GM12878 (cell line): ENCODE measurements around the gene GOSR2. TPM values are rescaled to one million over a fixed set of nuclear protein-coding genes. Genes with fewer than 3 reads are reported as not detected.

ENCODE experiments used
- ATAC-seq: fragments of 200-7000 bp; cut with Tn5 transposase; 3 replicates; pipeline ENCODE4 v1.9.1; 2020; ENCODE audit warnings: mild to moderate bottlenecking, moderate library complexity
- BruUV-seq: library from RNA; stranded (reverse); fragments of 400-500 nt; replicated peaks from 2 replicates; lab custom pipeline; 2021; lab: Mats Ljungman, UMichigan
- CTCF ChIA-PET: fragments of 300-600 bp; sonication (Branson Sonifier 250); formaldehyde crosslinking; extraction: SDS; loops from one replicate; lab custom pipeline; 2021; ENCODE audit warnings: inconsistent platforms; lab: Yijun Ruan, JAX
- POLR2A ChIA-PET: fragments of 350-600 bp; formaldehyde crosslinking; extraction: SDS; loops from one replicate; lab custom pipeline; 2021; ENCODE audit warnings: inconsistent platforms; lab: Charles Lee
- RAD21 ChIA-PET: fragments of 300-600 bp; sonication (Branson Sonifier 250); formaldehyde crosslinking; loops from one replicate; lab custom pipeline; 2023; ENCODE audit warnings: antibody characterized with exemption; ENCODE audit not compliant: unreplicated experiment; lab: Charles Lee
- SMC1A ChIA-PET: fragments of 300-600 bp; sonication (Branson Sonifier 250); formaldehyde crosslinking; loops from one replicate; lab custom pipeline; 2023; ENCODE audit not compliant: unreplicated experiment, uncharacterized antibody; lab: Charles Lee
- DNase-seq: peaks from one replicate; pipeline ENCODE4 v3.0.0-alpha.2; 2011; ENCODE audit warnings: low read depth, low spot score
- FAIRE-seq: peaks from 3 replicates; lab custom pipeline; 2011; peaks lifted over from hg19 to GRCh38; lab: Jason Lieb, UNC
- H2AFZ ChIP-seq: 2 replicates; pipeline ENCODE4 v1.6.0; 2011; ENCODE audit warnings: low read depth, low read length, control low read depth; ENCODE audit not compliant: control insufficient read depth
- H3K27ac ChIP-seq: 2 replicates; pipeline ENCODE4 v1.5.1; 2011; ENCODE audit warnings: control low read depth; ENCODE audit not compliant: control insufficient read depth, insufficient read depth
- H3K27me3 ChIP-seq, 2 experiments: replicated peaks in 1 of 2; 2 replicates each; pipeline versions ENCODE4 v1.6.0 to v1.6.1; 2011; ENCODE audit warnings: low read length in 1 of 2; ENCODE audit not compliant: control insufficient read depth in 2 of 2, insufficient read depth in 2 of 2
- H3K36me3 ChIP-seq, 2 experiments: 2 replicates each; pipeline ENCODE4 v1.5.1; 2011; ENCODE audit warnings: low read length in 1 of 2; ENCODE audit not compliant: control insufficient read depth in 2 of 2, insufficient read depth in 2 of 2
- H3K4me1 ChIP-seq: 2 replicates; pipeline ENCODE4 v1.6.1; 2011; ENCODE audit warnings: mild to moderate bottlenecking, low read length, moderate library complexity, mixed read lengths; ENCODE audit not compliant: control insufficient read depth, insufficient read depth
- H3K4me2 ChIP-seq: 2 replicates; pipeline ENCODE4 v1.6.0; 2011; ENCODE audit warnings: control low read depth; ENCODE audit not compliant: control insufficient read depth, insufficient read depth
- H3K4me3 ChIP-seq: fragments of 200-600 bp; sonication (generic); 2 replicates; pipeline ENCODE4 v1.5.1; 2016
- H3K79me2 ChIP-seq: 2 replicates; pipeline ENCODE4 v1.6.0; 2011; ENCODE audit warnings: low read length; ENCODE audit not compliant: control insufficient read depth, insufficient read depth
- H3K9ac ChIP-seq: 2 replicates; pipeline ENCODE4 v1.8.0; 2011; ENCODE audit warnings: low read length, control low read depth, mixed read lengths; ENCODE audit not compliant: control insufficient read depth, insufficient read depth
- H3K9me3 ChIP-seq: replicated peaks from 3 replicates; pipeline ENCODE4 v1.5.1; 2011; ENCODE audit warnings: mild to moderate bottlenecking, low read length; ENCODE audit not compliant: control insufficient read depth, insufficient read depth
- H4K20me1 ChIP-seq: 2 replicates; pipeline ENCODE4 v1.6.0; 2011; ENCODE audit not compliant: control insufficient read depth, insufficient read depth
- MEF2A ChIP-seq: IDR thresholded peaks from 2 replicates; pipeline ENCODE4 v1.6.1; 2011; ENCODE audit warnings: low read depth, mild to moderate bottlenecking, low read length, moderate library complexity; ENCODE audit not compliant: insufficient read depth
- MTA3 ChIP-seq: IDR thresholded peaks from 2 replicates; pipeline ENCODE4 v1.6.1; 2012; ENCODE audit warnings: low read length, inconsistent platforms, borderline replicate concordance
- RAD21 ChIP-seq: IDR thresholded peaks from 2 replicates; pipeline ENCODE4 v1.6.1; 2011; ENCODE audit warnings: mild to moderate bottlenecking, low read depth, low read length, moderate library complexity; ENCODE audit not compliant: insufficient read depth
- WGBS: methylation state at CpG from one replicate; pipeline ENCODE4 v1.1.6; 2016; ENCODE audit warnings: low lambda C conversion rate; ENCODE audit not compliant: insufficient replicate concordance, insufficient coverage; ENCODE audit errors: missing lambda C conversion rate; 5-methylcytosine and 5-hydroxymethylcytosine counted together
- in situ Hi-C: fragments of 300-500 bp; cut with MboI; formaldehyde crosslinking; loops from 9 replicates; pipeline ENCODE4 v1.14.3; 2018; ENCODE audit warnings: mixed read lengths
- intact Hi-C: fragments of 100-400 bp; cut with micrococcal nuclease; formaldehyde crosslinking; loops from one replicate; pipeline ENCODE4 v1.14.2; 2022; ENCODE audit not compliant: unreplicated experiment
- polyA plus RNA-seq, 11 experiments: library from polyadenylated mRNA; depleted of rRNA in 4 of 11; unstranded in 6 of 11; stranded (reverse) in 5 of 11; fragments of >200 nt; fragmentation: Nextera tagmentation in 4 of 11; fragmentation: Illumina TruSeq in 1 of 11; extraction: Ambion mirVana in 4 of 11; extraction: Trizol in 1 of 11; gene quantifications; 1 replicate in 1 of 11; 2 replicates in 10 of 11; pipeline versions ENCODE4 v1.2.1 to v1.2.3, GENCODE V29; 2011 to 2016; ENCODE audit warnings: inconsistent platforms in 2 of 11, missing spikeins in 2 of 11, low read depth in 1 of 11
- total RNA-seq, 4 experiments: library from RNA; depleted of rRNA in 3 of 4; stranded (reverse); fragments of >200 nt in 3 of 4; fragmentation: Illumina TruSeq in 1 of 4; extraction: Trizol in 1 of 4; gene quantifications; 2 replicates each; pipeline versions ENCODE4 v1.2.1 to v1.2.3, GENCODE V29; 2013 to 2021

Gene GOSR2
- total and polyA plus RNA-seq, 10 of the 15 experiments (the other 5 are each of a cell fraction or from before 2014, with no cell fraction given), result 30.1 to 64.5 (median 47.0) TPM

DNA sequence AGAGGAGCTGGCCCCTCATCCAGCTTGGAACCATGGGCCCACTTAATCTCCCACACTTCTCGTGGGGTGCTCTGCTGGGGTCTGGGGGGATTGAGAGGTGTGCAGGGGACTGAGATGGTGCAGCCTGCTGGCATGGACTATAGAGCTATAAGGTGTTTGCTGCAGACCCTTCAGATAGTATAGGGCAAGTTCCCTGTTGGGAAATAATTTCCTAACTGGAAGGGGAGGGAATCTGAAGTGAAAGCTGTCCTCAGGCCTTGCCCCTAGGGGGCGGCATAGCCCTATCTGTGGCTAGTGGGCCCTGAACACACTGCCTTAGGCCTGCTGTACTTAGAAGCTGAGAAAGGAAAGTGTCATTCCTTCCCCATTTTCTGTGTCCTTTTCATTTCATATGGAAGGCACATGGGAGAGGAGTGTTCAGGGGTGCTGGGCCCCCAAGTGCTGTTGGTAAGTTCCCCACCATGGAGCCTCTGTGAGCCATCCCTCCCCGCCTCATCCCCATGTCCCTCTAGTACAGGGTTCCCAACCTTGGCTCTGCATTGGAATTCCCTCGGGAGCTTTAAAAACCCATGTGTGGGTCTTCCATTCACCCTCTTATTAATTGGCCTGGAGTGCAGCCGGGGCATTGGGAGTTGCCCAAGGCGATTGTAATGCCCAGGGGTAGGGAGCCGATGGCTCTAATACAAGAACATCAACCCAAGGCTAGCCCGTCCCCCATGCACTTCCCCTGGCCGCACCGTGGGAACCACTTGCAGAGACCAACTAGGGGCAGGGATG, 19.7 kb downstream of the GOSR2 start (continued):
- TF ChIP-seq RAD21, result peak; percentile 80

DNA sequence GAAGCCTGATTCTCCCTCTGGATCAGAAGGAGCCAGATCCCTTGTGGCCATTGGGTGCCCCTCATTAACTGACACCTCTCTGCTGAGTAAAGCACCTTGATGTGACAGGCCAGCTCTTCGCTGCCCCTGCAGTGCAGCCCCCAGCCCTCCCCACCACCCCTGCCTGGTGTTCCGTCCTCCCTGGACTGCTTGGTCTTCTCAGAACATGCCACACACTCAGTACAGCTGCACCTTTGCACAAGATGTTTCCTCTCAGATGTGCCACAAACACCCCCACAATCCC, 20.2 kb downstream of the GOSR2 start:
- Histone ChIP-seq H3K4me3 (no peak overlapping the region), H3K9me3 (no peaks in the 10 kb centered on the region), H3K27ac (no peak overlapping the region), H3K27me3 (no peaks in the 10 kb centered on the region), H3K4me1 (no peaks in the 10 kb centered on the region), H3K9ac (no peak overlapping the region), H4K20me1 (0 out of 2 replicates have a peak, but pooled peaks cover 3% of the 10 kb centered on the region), H2AFZ (no peak overlapping the region), H3K4me2 (no peak overlapping the region), H3K36me3 (peaks cover 2 to 14% of the 10 kb centered on the region in 2 experiments; a peak in 3 of 4 replicates), H3K79me2 (no peaks in the 10 kb centered on the region)
- no peak for FAIRE-seq
- TF ChIP-seq MEF2A (no peak), MTA3 (0 out of 2 replicates have a peak, but pooled peaks have one; percentile 28)
- 92% methylated on average over 2 of the region's 2 CpGs for WGBS
- DNase-seq, result no peak
- ChIA-PET POLR2A (no interaction called here), CTCF (interaction anchor here (1.3 to 4.2 kb wide), 11 partner anchors 10 to 372 kb away, joined by 3 to 43 read pairs (median 7); no protein-coding TSS in a partner anchor), SMC1A (interaction anchor here (1.1 to 2.0 kb wide), 3 partner anchors 10 to 372 kb away, joined by 3 to 7 read pairs (median 4); no protein-coding TSS in a partner anchor), RAD21 (no interaction called here)
- no TSS peak for BruUV-seq
- in situ Hi-C loops, result no loop called here
- no peak for ATAC-seq
- intact Hi-C loops, result no loop called here
